COR-L47 (cell line): ENCODE results near the gene IQSEC3.

Source experiments
- DNase-seq: peaks from one replicate; lab custom pipeline; 2025; lab: John Stamatoyannopoulos, UW

The IQSEC3 gene

GRCh38 chr12:138898-139534 lies 72.4 kb downstream of the IQSEC3 start:
- no peak for DNase-seq

GRCh38 chr12:139585-139984 lies 73.0 kb downstream of the IQSEC3 start:
- no peak for DNase-seq

- DNase-seq: no peak
These were observed 73.6 kb downstream of the IQSEC3 start for GRCh38 chr12:140162-140561.

- no peak for DNase-seq
These were observed 77.5 kb downstream of the IQSEC3 start for GRCh38 chr12:143964-144649.

GRCh38 chr12:144650-145284 lies 78.2 kb downstream of the IQSEC3 start:
- DNase-seq: no peak

- no peak for DNase-seq
These were observed 78.9 kb downstream of the IQSEC3 start for GRCh38 chr12:145369-145960.

GRCh38 chr12:147242-147641 lies 80.7 kb downstream of the IQSEC3 start:
- DNase-seq: no peak

GRCh38 chr12:148676-149416 lies 82.3 kb downstream of the IQSEC3 start:
- DNase-seq: no peak

- no peak for DNase-seq
These were observed 85.0 kb downstream of the IQSEC3 start for GRCh38 chr12:151579-151978.

GRCh38 chr12:152440-152839 lies 85.9 kb downstream of the IQSEC3 start:
- no peak for DNase-seq

GRCh38 chr12:153080-153746 lies 86.6 kb downstream of the IQSEC3 start:
- peak; percentile 50 for DNase-seq

GRCh38 chr12:154058-154457 lies 87.5 kb downstream of the IQSEC3 start:
- DNase-seq: no peak

- no peak for DNase-seq
These were observed 88.4 kb downstream of the IQSEC3 start for GRCh38 chr12:155006-155405.

- DNase-seq: no peak
These were observed 89.1 kb downstream of the IQSEC3 start for GRCh38 chr12:155646-156045.

GRCh38 chr12:156945-157344 lies 90.4 kb downstream of the IQSEC3 start:
- DNase-seq: no peak

- no peak for DNase-seq
These were observed 91.1 kb downstream of the IQSEC3 start for GRCh38 chr12:157644-158043.

GRCh38 chr12:159156-159782 lies 92.7 kb downstream of the IQSEC3 start:
- no peak for DNase-seq

GRCh38 chr12:160858-161257 lies 94.3 kb downstream of the IQSEC3 start:
- DNase-seq: no peak

GRCh38 chr12:161823-162222 lies 95.3 kb downstream of the IQSEC3 start:
- DNase-seq: no peak

- no peak for DNase-seq
These were observed 96.1 kb downstream of the IQSEC3 start for GRCh38 chr12:162467-163307.
